Ishikawa (cell line): ENCODE data around the gene PINK1.

ENCODE experiments used
- RAD21 ChIP-seq: IDR thresholded peaks from 2 replicates; pipeline ENCODE4 v1.6.1; 2012; ENCODE audit warnings: low read depth
- YY1 ChIP-seq: IDR thresholded peaks from 2 replicates; pipeline ENCODE4 v1.6.1; 2012; ENCODE audit warnings: low read depth
- TF ChIP-seq, protein P1 (sequence below): IDR thresholded peaks from 2 replicates; pipeline ENCODE4 v1.6.1; 2012; ENCODE audit warnings: low read depth, mild to moderate bottlenecking

DNA sequence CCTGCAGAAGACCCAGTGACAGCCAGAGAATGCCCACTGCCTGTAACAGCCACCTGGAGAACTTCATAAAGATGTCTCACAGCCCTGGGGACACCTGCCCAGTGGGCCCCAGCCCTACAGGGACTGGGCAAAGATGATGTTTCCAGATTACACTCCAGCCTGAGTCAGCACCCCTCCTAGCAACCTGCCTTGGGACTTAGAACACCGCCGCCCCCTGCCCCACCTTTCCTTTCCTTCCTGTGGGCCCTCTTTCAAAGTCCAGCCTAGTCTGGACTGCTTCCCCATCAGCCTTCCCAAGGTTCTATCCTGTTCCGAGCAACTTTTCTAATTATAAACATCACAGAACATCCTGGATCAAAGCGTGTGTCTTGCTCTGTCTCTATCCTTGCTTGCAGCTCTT lies 14.7 kb upstream of the PINK1 start:
- TF ChIP-seq YY1 = no peak
- TF ChIP-seq RAD21 = no peak
- TF ChIP-seq, protein P1, sequence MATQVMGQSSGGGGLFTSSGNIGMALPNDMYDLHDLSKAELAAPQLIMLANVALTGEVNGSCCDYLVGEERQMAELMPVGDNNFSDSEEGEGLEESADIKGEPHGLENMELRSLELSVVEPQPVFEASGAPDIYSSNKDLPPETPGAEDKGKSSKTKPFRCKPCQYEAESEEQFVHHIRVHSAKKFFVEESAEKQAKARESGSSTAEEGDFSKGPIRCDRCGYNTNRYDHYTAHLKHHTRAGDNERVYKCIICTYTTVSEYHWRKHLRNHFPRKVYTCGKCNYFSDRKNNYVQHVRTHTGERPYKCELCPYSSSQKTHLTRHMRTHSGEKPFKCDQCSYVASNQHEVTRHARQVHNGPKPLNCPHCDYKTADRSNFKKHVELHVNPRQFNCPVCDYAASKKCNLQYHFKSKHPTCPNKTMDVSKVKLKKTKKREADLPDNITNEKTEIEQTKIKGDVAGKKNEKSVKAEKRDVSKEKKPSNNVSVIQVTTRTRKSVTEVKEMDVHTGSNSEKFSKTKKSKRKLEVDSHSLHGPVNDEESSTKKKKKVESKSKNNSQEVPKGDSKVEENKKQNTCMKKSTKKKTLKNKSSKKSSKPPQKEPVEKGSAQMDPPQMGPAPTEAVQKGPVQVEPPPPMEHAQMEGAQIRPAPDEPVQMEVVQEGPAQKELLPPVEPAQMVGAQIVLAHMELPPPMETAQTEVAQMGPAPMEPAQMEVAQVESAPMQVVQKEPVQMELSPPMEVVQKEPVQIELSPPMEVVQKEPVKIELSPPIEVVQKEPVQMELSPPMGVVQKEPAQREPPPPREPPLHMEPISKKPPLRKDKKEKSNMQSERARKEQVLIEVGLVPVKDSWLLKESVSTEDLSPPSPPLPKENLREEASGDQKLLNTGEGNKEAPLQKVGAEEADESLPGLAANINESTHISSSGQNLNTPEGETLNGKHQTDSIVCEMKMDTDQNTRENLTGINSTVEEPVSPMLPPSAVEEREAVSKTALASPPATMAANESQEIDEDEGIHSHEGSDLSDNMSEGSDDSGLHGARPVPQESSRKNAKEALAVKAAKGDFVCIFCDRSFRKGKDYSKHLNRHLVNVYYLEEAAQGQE = no peak
